Neural cell (in vitro differentiated cells): ENCODE measurements around the gene TSG101. TPM values are rescaled to one million over a fixed set of nuclear protein-coding genes. Genes with fewer than 3 reads are reported as not detected.

Experiments used
- H2AFZ ChIP-seq: fragments of 200-600, 300-800 bp; sonication (generic), shearing (Covaris generic); 2 replicates; pipeline ENCODE4 v1.6.0; 2014; ENCODE audit warnings: low read depth, mild to moderate bottlenecking, antibody characterized with exemption, low read length, moderate library complexity
- H3F3A ChIP-seq: fragments of 200-600 bp; shearing (Covaris generic); 2 replicates; pipeline ENCODE4 v1.6.1; 2016; ENCODE audit warnings: mild to moderate bottlenecking, moderate library complexity, mixed read lengths, antibody characterized with exemption, low read length; ENCODE audit not compliant: insufficient read depth, poor library complexity, severe bottlenecking
- H3K27ac ChIP-seq: fragments of 200-600, 300-800 bp; sonication (generic), shearing (Covaris generic); 2 replicates; pipeline ENCODE4 v1.5.1; 2014; ENCODE audit warnings: mild to moderate bottlenecking, low read length, moderate library complexity
- H3K27me3 ChIP-seq: fragments of 300-800, 200-600 bp; sonication (generic), shearing (Covaris generic); 2 replicates; pipeline ENCODE4 v1.6.0; 2014; ENCODE audit warnings: mild to moderate bottlenecking, low read depth, low read length, moderate library complexity; ENCODE audit not compliant: insufficient read depth
- H3K36me3 ChIP-seq: fragments of 300-800, 200-600 bp; sonication (generic), shearing (Covaris generic); 2 replicates; pipeline ENCODE4 v1.5.1; 2014; ENCODE audit warnings: mild to moderate bottlenecking, antibody characterized with exemption, low read length, moderate library complexity; ENCODE audit not compliant: insufficient read depth
- H3K4me2 ChIP-seq: fragments of 300-800, 200-600 bp; sonication (generic), shearing (Covaris generic); 2 replicates; pipeline ENCODE4 v1.6.0; 2014; ENCODE audit warnings: mild to moderate bottlenecking, low read length
- H3K4me3 ChIP-seq: fragments of 300-800, 200-600 bp; sonication (generic), shearing (Covaris generic); 2 replicates; pipeline ENCODE4 v1.5.1; 2014; ENCODE audit warnings: mild to moderate bottlenecking, low read length, moderate library complexity
- H3K79me2 ChIP-seq: fragments of 200-600 bp; shearing (Covaris generic); replicated peaks from 2 replicates; pipeline ENCODE4 v1.6.0; 2014; ENCODE audit warnings: mild to moderate bottlenecking, low read length, moderate library complexity; ENCODE audit not compliant: insufficient read depth
- H3K9ac ChIP-seq: fragments of 300-800, 200-600 bp; sonication (generic), shearing (Covaris generic); 2 replicates; pipeline ENCODE4 v1.6.1; 2016; ENCODE audit warnings: mild to moderate bottlenecking, low read length, mixed read lengths
- H3K9me2 ChIP-seq: fragments of 200-600 bp; shearing (Covaris generic); 2 replicates; pipeline ENCODE4 v1.6.1; 2016; ENCODE audit warnings: mild to moderate bottlenecking, low read length, mixed read lengths; ENCODE audit not compliant: insufficient read depth
- H3K9me3 ChIP-seq: fragments of 200-600, 300-800 bp; sonication (generic), shearing (Covaris generic); 2 replicates; pipeline ENCODE4 v1.6.1; 2016; ENCODE audit warnings: mild to moderate bottlenecking, mixed run types, low read length, moderate library complexity, mixed read lengths
- H4K20me1 ChIP-seq: fragments of 200-600 bp; shearing (Covaris generic); 2 replicates; pipeline ENCODE4 v1.6.1; 2016; ENCODE audit warnings: mild to moderate bottlenecking, mixed run types; ENCODE audit not compliant: insufficient read depth
- EP300 ChIP-seq: fragments of 450-650 bp; conservative IDR thresholded peaks from 2 replicates; pipeline ENCODE4 v1.6.1; 2014; ENCODE audit warnings: antibody characterized with exemption, mild to moderate bottlenecking, moderate library complexity; ENCODE audit not compliant: poor library complexity, severe bottlenecking
- EZH2 ChIP-seq: fragments of 200-600, 300-800 bp; shearing (Covaris generic), sonication (generic); IDR thresholded peaks from 2 replicates; pipeline ENCODE4 v1.6.1; 2014; ENCODE audit warnings: antibody characterized with exemption, low read length, borderline replicate concordance, mild to moderate bottlenecking; ENCODE audit not compliant: insufficient read depth, poor library complexity, severe bottlenecking
- MXI1 ChIP-seq: fragments of 450-650 bp; conservative IDR thresholded peaks from 2 replicates; pipeline ENCODE4 v1.6.1; 2014; ENCODE audit warnings: antibody characterized with exemption, mild to moderate bottlenecking; ENCODE audit not compliant: poor library complexity, severe bottlenecking
- POLR2AphosphoS5 ChIP-seq: IDR thresholded peaks from 2 replicates; pipeline ENCODE4 v1.6.1; 2012
- RAD21 ChIP-seq: fragments of 450-650 bp; conservative IDR thresholded peaks from 2 replicates; pipeline ENCODE4 v1.6.1; 2014; ENCODE audit warnings: antibody characterized with exemption, mild to moderate bottlenecking, moderate library complexity
- SMC3 ChIP-seq: fragments of 450-650 bp; conservative IDR thresholded peaks from 2 replicates; pipeline ENCODE4 v1.6.1; 2014; ENCODE audit warnings: antibody characterized with exemption, mild to moderate bottlenecking, moderate library complexity; ENCODE audit not compliant: poor library complexity
- TAF1 ChIP-seq: IDR thresholded peaks from 2 replicates; pipeline ENCODE4 v1.6.1; 2012; ENCODE audit warnings: low read depth
- polyA plus RNA-seq: library from polyadenylated mRNA; depleted of rRNA; stranded (reverse); fragments of >200 nt; gene quantifications from 2 replicates; pipeline ENCODE4 v1.2.3, GENCODE V29; 2014
- TF ChIP-seq, protein P1 (sequence below): fragments of 450-650 bp; IDR thresholded peaks from 2 replicates; pipeline ENCODE4 v1.5.1; 2014; ENCODE audit warnings: antibody characterized with exemption, mild to moderate bottlenecking, moderate library complexity; ENCODE audit not compliant: poor library complexity, severe bottlenecking
- TF ChIP-seq, protein P2 (sequence below): IDR thresholded peaks from 2 replicates; pipeline ENCODE4 v1.6.1; 2012; ENCODE audit warnings: borderline replicate concordance

Gene TSG101
- polyA plus RNA-seq, 1 donor from 2014 or later = 115 TPM

DNA sequence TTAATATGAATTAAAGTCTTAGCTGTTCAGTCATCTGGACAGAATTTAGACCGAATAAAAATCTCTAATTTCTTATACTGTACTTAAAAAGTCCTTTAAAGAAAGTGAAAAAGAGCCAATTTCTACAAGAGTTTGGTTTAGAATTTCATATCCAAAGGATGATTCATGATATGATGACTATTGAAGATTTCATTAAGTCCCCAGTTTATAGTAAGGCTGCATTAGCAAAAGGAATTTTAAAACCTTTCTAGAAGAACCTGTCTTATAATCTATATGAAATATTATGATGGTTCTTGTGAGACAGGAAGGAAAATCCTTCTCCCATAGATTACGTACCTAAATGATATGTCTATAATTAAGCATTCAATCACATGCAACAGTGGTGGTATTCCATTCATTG, 34.8 kb downstream of the TSG101 start:
- no peaks in the 10 kb centered on the region for H3K9me3 ChIP-seq
- no peaks in the 10 kb centered on the region for H3K27me3 ChIP-seq
- no peak overlapping the region for H3K9ac ChIP-seq
- H3K4me2 ChIP-seq = no peak overlapping the region
- TF ChIP-seq RAD21 (no peak), EZH2 (no peak), POLR2AphosphoS5 (no peak), SMC3 (no peak), MXI1 (no peak), EP300 (no peak), TAF1 (no peak)
- TF ChIP-seq, protein P1, sequence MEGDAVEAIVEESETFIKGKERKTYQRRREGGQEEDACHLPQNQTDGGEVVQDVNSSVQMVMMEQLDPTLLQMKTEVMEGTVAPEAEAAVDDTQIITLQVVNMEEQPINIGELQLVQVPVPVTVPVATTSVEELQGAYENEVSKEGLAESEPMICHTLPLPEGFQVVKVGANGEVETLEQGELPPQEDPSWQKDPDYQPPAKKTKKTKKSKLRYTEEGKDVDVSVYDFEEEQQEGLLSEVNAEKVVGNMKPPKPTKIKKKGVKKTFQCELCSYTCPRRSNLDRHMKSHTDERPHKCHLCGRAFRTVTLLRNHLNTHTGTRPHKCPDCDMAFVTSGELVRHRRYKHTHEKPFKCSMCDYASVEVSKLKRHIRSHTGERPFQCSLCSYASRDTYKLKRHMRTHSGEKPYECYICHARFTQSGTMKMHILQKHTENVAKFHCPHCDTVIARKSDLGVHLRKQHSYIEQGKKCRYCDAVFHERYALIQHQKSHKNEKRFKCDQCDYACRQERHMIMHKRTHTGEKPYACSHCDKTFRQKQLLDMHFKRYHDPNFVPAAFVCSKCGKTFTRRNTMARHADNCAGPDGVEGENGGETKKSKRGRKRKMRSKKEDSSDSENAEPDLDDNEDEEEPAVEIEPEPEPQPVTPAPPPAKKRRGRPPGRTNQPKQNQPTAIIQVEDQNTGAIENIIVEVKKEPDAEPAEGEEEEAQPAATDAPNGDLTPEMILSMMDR = no peak
- TF ChIP-seq, protein P2, sequence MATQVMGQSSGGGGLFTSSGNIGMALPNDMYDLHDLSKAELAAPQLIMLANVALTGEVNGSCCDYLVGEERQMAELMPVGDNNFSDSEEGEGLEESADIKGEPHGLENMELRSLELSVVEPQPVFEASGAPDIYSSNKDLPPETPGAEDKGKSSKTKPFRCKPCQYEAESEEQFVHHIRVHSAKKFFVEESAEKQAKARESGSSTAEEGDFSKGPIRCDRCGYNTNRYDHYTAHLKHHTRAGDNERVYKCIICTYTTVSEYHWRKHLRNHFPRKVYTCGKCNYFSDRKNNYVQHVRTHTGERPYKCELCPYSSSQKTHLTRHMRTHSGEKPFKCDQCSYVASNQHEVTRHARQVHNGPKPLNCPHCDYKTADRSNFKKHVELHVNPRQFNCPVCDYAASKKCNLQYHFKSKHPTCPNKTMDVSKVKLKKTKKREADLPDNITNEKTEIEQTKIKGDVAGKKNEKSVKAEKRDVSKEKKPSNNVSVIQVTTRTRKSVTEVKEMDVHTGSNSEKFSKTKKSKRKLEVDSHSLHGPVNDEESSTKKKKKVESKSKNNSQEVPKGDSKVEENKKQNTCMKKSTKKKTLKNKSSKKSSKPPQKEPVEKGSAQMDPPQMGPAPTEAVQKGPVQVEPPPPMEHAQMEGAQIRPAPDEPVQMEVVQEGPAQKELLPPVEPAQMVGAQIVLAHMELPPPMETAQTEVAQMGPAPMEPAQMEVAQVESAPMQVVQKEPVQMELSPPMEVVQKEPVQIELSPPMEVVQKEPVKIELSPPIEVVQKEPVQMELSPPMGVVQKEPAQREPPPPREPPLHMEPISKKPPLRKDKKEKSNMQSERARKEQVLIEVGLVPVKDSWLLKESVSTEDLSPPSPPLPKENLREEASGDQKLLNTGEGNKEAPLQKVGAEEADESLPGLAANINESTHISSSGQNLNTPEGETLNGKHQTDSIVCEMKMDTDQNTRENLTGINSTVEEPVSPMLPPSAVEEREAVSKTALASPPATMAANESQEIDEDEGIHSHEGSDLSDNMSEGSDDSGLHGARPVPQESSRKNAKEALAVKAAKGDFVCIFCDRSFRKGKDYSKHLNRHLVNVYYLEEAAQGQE = no peak
- H3K27ac ChIP-seq = no peak overlapping the region
- no peaks in the 10 kb centered on the region for H3K9me2 ChIP-seq
- no peaks in the 10 kb centered on the region for H3K79me2 ChIP-seq
- no peaks in the 10 kb centered on the region for H4K20me1 ChIP-seq
- H3F3A ChIP-seq = no peaks in the 10 kb centered on the region
- no peak overlapping the region for H2AFZ ChIP-seq
- H3K4me3 ChIP-seq = no peak overlapping the region
- no peaks in the 10 kb centered on the region for H3K36me3 ChIP-seq

- no peaks in the 10 kb centered on the region for H3K9me3 ChIP-seq
- no peak overlapping the region for H3K4me2 ChIP-seq
- H3K79me2 ChIP-seq = no peaks in the 10 kb centered on the region
- H3K9me2 ChIP-seq = no peaks in the 10 kb centered on the region
- no peaks in the 10 kb centered on the region for H3K27me3 ChIP-seq
- no peak overlapping the region for H3K27ac ChIP-seq
- H3K9ac ChIP-seq = no peak overlapping the region
- H3K4me3 ChIP-seq = no peak overlapping the region
- H2AFZ ChIP-seq = no peak overlapping the region
- no peaks in the 10 kb centered on the region for H3K36me3 ChIP-seq
- TF ChIP-seq RAD21 (no peak), SMC3 (no peak), EP300 (no peak), EZH2 (no peak), POLR2AphosphoS5 (no peak), TAF1 (no peak), MXI1 (no peak)
- TF ChIP-seq, protein P1 = no peak
- TF ChIP-seq, protein P2 = no peak
- H3F3A ChIP-seq = no peaks in the 10 kb centered on the region
- H4K20me1 ChIP-seq = no peaks in the 10 kb centered on the region
These were observed 35.8 kb downstream of the TSG101 start for GRCh38 chr11:18490736-18491485.
